AG09309 (cell line): ENCODE data around the gene LGALS3BP.

Experiments used
- DNase-seq: peaks from one replicate; pipeline ENCODE4 v3.0.0-alpha.2; 2010; ENCODE audit warnings: low read depth
- H3K4me3 ChIP-seq: 2 replicates; pipeline ENCODE4 v1.5.1; 2011; ENCODE audit warnings: mild to moderate bottlenecking, low read depth, low read length, moderate library complexity; ENCODE audit not compliant: control insufficient read depth
- TF ChIP-seq, protein P1 (sequence below): IDR thresholded peaks from 2 replicates; pipeline ENCODE4 v1.5.1; 2011; ENCODE audit warnings: mild to moderate bottlenecking, low read depth, low read length, inconsistent platforms; ENCODE audit not compliant: insufficient read depth, control insufficient read depth; ENCODE audit errors: missing control alignments

The LGALS3BP gene

GRCh38 chr17:78944956-78945355 lies 34.8 kb downstream of the LGALS3BP start:
- no peak for DNase-seq
- H3K4me3 ChIP-seq = no peak overlapping the region
- TF ChIP-seq, protein P1, sequence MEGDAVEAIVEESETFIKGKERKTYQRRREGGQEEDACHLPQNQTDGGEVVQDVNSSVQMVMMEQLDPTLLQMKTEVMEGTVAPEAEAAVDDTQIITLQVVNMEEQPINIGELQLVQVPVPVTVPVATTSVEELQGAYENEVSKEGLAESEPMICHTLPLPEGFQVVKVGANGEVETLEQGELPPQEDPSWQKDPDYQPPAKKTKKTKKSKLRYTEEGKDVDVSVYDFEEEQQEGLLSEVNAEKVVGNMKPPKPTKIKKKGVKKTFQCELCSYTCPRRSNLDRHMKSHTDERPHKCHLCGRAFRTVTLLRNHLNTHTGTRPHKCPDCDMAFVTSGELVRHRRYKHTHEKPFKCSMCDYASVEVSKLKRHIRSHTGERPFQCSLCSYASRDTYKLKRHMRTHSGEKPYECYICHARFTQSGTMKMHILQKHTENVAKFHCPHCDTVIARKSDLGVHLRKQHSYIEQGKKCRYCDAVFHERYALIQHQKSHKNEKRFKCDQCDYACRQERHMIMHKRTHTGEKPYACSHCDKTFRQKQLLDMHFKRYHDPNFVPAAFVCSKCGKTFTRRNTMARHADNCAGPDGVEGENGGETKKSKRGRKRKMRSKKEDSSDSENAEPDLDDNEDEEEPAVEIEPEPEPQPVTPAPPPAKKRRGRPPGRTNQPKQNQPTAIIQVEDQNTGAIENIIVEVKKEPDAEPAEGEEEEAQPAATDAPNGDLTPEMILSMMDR = no peak

DNA sequence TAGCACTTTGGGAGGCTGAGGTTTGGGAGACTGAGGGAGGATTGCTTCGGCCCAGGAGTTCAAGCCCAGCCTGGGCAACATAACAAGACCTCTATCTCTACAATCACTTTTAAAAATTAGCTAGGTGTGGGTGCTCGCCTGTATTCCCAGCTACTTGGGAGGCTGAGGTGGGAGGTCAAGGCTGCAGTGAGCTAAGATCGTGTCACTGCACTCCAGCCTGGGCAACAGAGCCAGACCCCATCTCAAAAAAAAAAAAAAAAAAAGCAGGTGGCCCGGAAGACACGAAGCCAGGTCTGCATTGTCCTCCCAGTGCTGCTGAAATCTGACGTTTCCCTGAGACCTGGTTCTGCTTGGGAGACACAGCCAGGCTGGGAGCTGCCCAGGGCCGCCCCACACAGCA lies 35.7 kb downstream of the LGALS3BP start:
- H3K4me3 ChIP-seq = no peak overlapping the region
- TF ChIP-seq, protein P1 = no peak
- DNase-seq = no peak

- TF ChIP-seq, protein P1 = no peak
- no peak for DNase-seq
- no peak overlapping the region for H3K4me3 ChIP-seq
These were observed 39.0 kb downstream of the LGALS3BP start for GRCh38 chr17:78940708-78941107.

DNA sequence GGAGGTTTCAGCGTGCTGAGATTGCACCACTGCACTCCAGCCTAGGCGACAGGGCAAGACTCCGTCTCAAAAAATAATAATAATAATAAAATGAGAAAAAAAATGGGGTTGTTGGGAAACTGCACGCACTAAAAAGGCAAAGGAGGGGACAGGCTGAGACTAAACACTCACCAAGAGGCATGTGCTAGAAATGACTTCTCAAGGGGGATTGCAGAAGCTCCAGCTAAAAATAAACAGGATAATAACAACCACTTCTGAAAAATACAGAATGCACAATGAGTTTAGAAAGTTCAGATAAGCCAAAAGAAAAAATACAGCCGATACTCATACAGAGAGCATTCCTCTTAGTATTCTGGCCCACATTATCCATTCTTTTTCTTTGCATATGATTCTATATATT lies 39.5 kb downstream of the LGALS3BP start:
- TF ChIP-seq, protein P1 = no peak
- H3K4me3 ChIP-seq = no peak overlapping the region
- DNase-seq = no peak

GRCh38 chr17:78939615-78940014 lies 40.1 kb downstream of the LGALS3BP start:
- DNase-seq = no peak
- TF ChIP-seq, protein P1 = no peak
- H3K4me3 ChIP-seq = no peak overlapping the region

GRCh38 chr17:78937561-78937960 lies 42.2 kb downstream of the LGALS3BP start:
- no peak for DNase-seq
- TF ChIP-seq, protein P1 = no peak
- H3K4me3 ChIP-seq = no peak overlapping the region
